Neural crest cell (in vitro differentiated cells): ENCODE results near the gene PSMD12. TPM values are rescaled to one million over a fixed set of nuclear protein-coding genes. Genes with fewer than 3 reads are reported as not detected.
A peak's percentile ranks its signal among the peaks of the same experiment; 100 is the strongest.

ENCODE experiments used
- DNase-seq: peaks from one replicate; pipeline ENCODE4 v3.0.0; 2021; ENCODE audit warnings: low read depth, mixed read lengths, low spot score
- H3K27ac Mint-ChIP-seq: one replicate; pipeline ENCODE4 v1.8.0; 2021; ENCODE audit warnings: mild to moderate bottlenecking, mixed read lengths; ENCODE audit not compliant: unreplicated experiment
- H3K27me3 Mint-ChIP-seq: 2 replicates; pipeline ENCODE4 v1.8.0; 2021; ENCODE audit warnings: low read depth, mild to moderate bottlenecking, mixed read lengths
- H3K36me3 Mint-ChIP-seq: 2 replicates; pipeline ENCODE4 v1.8.0; 2021; ENCODE audit warnings: low read depth, mild to moderate bottlenecking, mixed read lengths
- H3K4me1 Mint-ChIP-seq: 2 replicates; pipeline ENCODE4 v1.8.0; 2021; ENCODE audit warnings: mixed read lengths
- H3K4me3 Mint-ChIP-seq: one replicate; pipeline ENCODE4 v1.8.0; 2021; ENCODE audit warnings: mild to moderate bottlenecking, mixed read lengths
- H3K9me3 Mint-ChIP-seq: 2 replicates; pipeline ENCODE4 v1.8.0; 2021; ENCODE audit warnings: mixed read lengths
- total RNA-seq: library from RNA; stranded (reverse); gene quantifications from 2 replicates; pipeline ENCODE4 v1.2.1, GENCODE V29; 2021
- TF ChIP-seq, protein P1 (sequence below): fragments of 200-600 bp; sonication (generic); conservative IDR thresholded peaks from 2 replicates; pipeline ENCODE4 v1.5.0; 2021; ENCODE audit warnings: antibody characterized with exemption, mild to moderate bottlenecking

Gene PSMD12
- total RNA-seq, 1 donor from 2014 or later, result 54.7 TPM

DNA sequence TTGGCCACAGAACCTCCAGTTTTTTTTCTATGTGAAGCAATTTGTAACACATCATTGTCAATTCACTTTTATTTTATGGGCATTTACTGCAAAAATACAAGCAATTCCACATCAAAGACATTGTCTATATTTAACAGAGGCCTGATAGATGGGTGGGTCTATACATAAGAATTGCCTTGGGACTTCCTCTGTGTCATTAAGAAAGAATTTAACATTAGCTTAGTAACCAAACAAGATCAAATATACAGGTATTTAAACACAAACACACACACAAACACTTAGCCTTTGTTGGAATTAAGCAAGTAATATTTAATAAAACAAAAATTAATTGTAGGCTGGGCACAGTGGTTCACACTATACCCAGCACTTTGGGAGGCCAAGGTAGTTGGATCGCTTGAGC lies 6.4 kb upstream of the PSMD12 start:
- peak overlapping the region; percentile 51 for H3K4me3 Mint-ChIP-seq
- TF ChIP-seq, protein P1, sequence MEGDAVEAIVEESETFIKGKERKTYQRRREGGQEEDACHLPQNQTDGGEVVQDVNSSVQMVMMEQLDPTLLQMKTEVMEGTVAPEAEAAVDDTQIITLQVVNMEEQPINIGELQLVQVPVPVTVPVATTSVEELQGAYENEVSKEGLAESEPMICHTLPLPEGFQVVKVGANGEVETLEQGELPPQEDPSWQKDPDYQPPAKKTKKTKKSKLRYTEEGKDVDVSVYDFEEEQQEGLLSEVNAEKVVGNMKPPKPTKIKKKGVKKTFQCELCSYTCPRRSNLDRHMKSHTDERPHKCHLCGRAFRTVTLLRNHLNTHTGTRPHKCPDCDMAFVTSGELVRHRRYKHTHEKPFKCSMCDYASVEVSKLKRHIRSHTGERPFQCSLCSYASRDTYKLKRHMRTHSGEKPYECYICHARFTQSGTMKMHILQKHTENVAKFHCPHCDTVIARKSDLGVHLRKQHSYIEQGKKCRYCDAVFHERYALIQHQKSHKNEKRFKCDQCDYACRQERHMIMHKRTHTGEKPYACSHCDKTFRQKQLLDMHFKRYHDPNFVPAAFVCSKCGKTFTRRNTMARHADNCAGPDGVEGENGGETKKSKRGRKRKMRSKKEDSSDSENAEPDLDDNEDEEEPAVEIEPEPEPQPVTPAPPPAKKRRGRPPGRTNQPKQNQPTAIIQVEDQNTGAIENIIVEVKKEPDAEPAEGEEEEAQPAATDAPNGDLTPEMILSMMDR, result no peak
- no peak overlapping the region for H3K27ac Mint-ChIP-seq
- H3K9me3 Mint-ChIP-seq, result no peaks in the 10 kb centered on the region
- no peak for DNase-seq
- peaks cover 20% of the 10 kb centered on the region for H3K4me1 Mint-ChIP-seq
- H3K27me3 Mint-ChIP-seq, result no peaks in the 10 kb centered on the region
- no peaks in the 10 kb centered on the region for H3K36me3 Mint-ChIP-seq

GRCh38 chr17:67369676-67370075 lies 3.3 kb upstream of the PSMD12 start:
- H3K27me3 Mint-ChIP-seq, result no peaks in the 10 kb centered on the region
- H3K27ac Mint-ChIP-seq, result no peak overlapping the region
- no peaks in the 10 kb centered on the region for H3K36me3 Mint-ChIP-seq
- TF ChIP-seq, protein P1, result no peak
- no peak for DNase-seq
- no peaks in the 10 kb centered on the region for H3K9me3 Mint-ChIP-seq
- H3K4me1 Mint-ChIP-seq, result peaks cover 27% of the 10 kb centered on the region
- H3K4me3 Mint-ChIP-seq, result peak overlapping the region; percentile 6

DNA sequence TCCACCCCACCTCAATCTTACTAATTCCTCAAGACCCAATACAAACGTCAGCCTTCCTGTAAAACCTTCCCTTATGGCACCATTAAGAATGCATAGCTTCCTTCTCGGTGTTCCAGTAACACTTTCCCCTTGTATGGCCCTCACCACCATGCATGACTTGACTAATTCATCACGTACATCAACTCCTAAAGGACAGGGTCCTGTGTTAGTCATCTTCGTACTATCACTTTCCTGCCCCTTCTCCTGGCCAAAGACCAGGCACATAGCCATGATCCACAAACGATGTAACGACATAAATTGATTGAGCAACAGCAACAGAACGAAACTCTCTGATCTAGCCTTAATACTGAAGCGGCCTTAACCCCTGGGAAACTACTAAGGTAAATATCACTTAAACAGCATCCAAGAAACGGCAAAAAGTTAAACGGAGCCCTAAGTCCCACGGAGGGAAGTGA lies 612 bp downstream of the PSMD12 start:
- no peak for DNase-seq
- peak overlapping the region; percentile 95 for H3K4me3 Mint-ChIP-seq
- peaks cover 37% of the 10 kb centered on the region for H3K4me1 Mint-ChIP-seq
- H3K9me3 Mint-ChIP-seq, result no peaks in the 10 kb centered on the region
- no peaks in the 10 kb centered on the region for H3K27me3 Mint-ChIP-seq
- H3K36me3 Mint-ChIP-seq, result peaks cover 4% of the 10 kb centered on the region
- TF ChIP-seq, protein P1, result no peak
- H3K27ac Mint-ChIP-seq, result peak overlapping the region; percentile 90

- no peaks in the 10 kb centered on the region for H3K27me3 Mint-ChIP-seq
- H3K36me3 Mint-ChIP-seq, result peaks cover 8% of the 10 kb centered on the region
- H3K9me3 Mint-ChIP-seq, result no peaks in the 10 kb centered on the region
- peak overlapping the region; percentile 90 for H3K27ac Mint-ChIP-seq
- no peak for DNase-seq
- peaks cover 38% of the 10 kb centered on the region for H3K4me1 Mint-ChIP-seq
- TF ChIP-seq, protein P1, result no peak
- peak overlapping the region; percentile 95 for H3K4me3 Mint-ChIP-seq
These were observed 1.3 kb downstream of the PSMD12 start for GRCh38 chr17:67364847-67365737.

- Mint-ChIP-seq H3K4me3 (peak overlapping the region; percentile 47), H3K27ac (no peak overlapping the region), H3K9me3 (no peaks in the 10 kb centered on the region), H3K4me1 (peaks cover 34% of the 10 kb centered on the region), H3K27me3 (no peaks in the 10 kb centered on the region), H3K36me3 (peaks cover 8% of the 10 kb centered on the region)
- no peak for DNase-seq
- TF ChIP-seq, protein P1, result no peak
These were observed 4.2 kb downstream of the PSMD12 start for GRCh38 chr17:67362173-67362572.
